ENCODE data around the gene KPNB1.

KPNB1 gene

DNA sequence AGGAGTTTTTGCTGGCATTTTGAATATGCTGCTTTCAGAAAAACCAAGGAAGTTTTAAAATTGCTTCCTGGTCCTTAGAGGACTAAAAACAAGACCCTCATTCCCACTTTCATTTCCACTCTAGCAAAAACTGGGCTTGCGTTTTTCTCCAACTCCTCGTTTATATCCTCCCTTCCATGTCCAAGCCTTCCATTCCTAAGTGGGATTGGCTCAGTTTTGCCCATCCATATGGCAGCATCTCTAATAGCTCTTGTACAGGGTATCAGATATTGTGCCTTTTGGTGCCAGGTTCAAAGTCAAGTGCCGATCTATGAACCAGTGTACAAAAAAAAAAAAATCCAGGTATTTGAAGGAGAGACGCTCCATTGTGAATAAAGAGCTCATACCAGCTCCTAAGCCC, 34.3 kb downstream of the KPNB1 start:
- Mint-ChIP-seq H3K27ac (peak overlapping the region; percentile 41), H3K36me3 (peaks cover 25% of the 10 kb centered on the region), H3K4me3 (no peak overlapping the region), H3K4me1 (peaks cover 9% of the 10 kb centered on the region), H3K27me3 (no peaks in the 10 kb centered on the region), H3K9me3 (no peaks in the 10 kb centered on the region)

DNA sequence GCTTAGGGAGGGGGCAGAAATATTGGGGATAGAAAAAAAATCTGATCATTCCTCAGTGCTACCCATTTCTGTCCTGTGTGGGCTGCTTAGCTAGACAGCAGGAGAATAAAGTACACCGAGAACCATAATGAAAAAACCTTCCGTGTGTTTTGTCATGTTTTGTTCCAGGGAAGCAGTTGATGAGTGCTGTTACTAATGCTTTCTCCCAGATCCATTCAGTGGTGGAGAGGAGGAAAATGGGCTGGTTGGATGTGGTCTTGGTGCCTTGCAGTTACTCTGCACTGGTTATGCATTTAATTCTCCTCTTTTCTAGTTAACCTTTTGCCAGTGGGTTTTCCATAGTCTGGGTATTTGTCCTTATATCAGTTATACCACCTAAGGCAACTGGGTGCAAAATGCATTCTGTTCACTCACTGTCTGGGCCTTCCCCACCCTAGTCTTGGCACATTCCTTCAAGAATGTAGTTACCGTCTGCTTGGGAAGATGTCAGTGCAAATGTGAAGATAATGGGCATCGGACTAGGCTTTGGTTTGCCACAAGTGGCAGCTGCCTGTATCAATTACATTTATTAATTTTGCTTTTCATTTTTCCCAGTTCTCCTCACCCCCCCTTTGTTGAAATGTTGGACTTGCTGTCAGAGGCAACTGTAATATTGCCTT, 34.9 kb downstream of the KPNB1 start:
- Mint-ChIP-seq H3K27me3 (no peaks in the 10 kb centered on the region), H3K4me1 (peaks cover 9% of the 10 kb centered on the region), H3K27ac (peak overlapping the region; percentile 65), H3K4me3 (no peak overlapping the region), H3K9me3 (no peaks in the 10 kb centered on the region), H3K36me3 (peaks cover 25% of the 10 kb centered on the region)

DNA sequence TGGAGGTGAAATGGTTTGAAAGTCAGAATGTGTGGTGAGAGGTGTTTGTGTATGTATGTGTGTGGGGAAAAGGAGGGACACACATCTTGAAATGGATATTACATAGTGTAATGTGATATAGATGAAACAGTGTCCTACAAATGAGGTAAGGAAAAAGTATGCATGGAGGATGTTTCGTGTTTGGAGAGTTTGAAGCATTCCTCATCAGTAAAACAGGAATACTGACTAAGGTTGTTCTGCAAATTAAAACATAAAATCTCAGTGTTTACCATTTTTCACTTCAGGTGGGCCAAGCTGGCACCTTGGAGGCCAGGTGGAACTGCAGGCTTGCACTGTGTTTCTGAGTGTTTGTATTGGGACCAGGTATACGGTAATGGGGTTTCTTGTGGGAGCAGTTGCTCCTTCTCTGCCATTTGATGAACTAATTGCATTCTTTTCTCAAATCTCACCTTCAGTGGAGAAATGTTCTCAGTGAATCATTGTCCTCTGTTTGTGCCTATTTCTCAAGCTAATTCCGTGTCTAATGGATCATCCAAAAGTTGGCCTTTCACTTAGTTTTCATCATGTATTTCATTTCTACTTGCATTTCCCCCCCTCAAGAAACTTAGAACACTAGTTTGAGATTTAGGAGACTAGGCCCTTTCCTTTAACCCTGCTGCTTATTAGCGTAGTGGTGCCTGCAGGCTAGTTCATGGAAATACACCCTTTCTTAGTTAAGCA, 36.0 kb downstream of the KPNB1 start:
- Mint-ChIP-seq H3K27me3 (no peaks in the 10 kb centered on the region), H3K36me3 (peaks cover 19% of the 10 kb centered on the region), H3K4me3 (peak overlapping the region; percentile 38), H3K9me3 (no peaks in the 10 kb centered on the region), H3K4me1 (no peaks in the 10 kb centered on the region), H3K27ac (peak overlapping the region; percentile 52)

DNA sequence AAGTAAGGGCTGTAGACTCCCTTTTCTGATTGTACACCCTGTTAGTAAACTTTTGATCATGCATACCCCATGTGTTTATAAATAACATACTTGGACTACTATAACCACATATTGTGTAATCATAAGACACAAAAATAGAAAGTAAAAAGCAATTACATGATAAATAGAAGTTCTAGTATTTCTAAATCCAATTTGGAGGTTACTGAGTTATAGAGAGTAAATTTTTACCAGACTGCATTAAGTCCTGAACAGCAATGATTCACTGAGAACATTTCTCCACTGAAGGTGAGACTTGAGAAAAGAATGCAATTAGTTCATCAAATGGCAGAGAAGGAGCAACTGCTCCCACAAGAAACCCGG, 36.5 kb downstream of the KPNB1 start:
- Mint-ChIP-seq H3K4me1 (no peaks in the 10 kb centered on the region), H3K9me3 (no peaks in the 10 kb centered on the region), H3K4me3 (no peak overlapping the region), H3K27ac (peak overlapping the region; percentile 14), H3K27me3 (no peaks in the 10 kb centered on the region), H3K36me3 (peaks cover 18% of the 10 kb centered on the region)

DNA sequence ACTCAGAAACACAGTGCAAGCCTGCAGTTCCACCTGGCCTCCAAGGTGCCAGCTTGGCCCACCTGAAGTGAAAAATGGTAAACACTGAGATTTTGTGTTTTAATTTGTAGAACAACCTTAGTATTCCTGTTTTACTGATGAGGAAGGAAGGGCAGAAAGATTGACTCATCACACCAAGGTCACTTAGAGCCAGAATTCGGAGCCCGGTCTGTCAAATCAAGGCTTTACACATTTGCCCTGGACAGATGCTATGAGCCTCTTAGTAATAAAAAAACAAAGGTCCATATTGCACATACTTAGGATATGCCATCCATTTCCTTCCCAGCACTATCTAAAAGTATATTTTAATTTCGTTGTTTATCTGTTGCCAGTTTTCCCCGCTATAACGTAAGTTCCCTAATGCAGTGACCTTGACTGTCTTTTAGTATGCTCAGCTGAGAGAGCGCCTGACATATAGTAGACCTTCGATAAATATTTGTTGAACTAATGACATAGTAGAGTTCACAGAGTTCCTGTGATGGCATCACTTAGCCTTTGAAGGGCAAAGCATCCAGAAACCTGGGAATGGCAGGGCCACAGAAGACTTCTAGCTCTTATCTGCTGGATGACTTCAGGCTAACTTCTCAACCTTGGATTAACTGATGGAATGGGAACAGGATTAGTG, 37.1 kb downstream of the KPNB1 start:
- H3K4me1 Mint-ChIP-seq = peaks cover 2% of the 10 kb centered on the region
- H3K27me3 Mint-ChIP-seq = no peaks in the 10 kb centered on the region
- H3K36me3 Mint-ChIP-seq = peaks cover 18% of the 10 kb centered on the region
- H3K4me3 Mint-ChIP-seq = no peak overlapping the region
- peak overlapping the region; percentile 55 for H3K27ac Mint-ChIP-seq
- no peaks in the 10 kb centered on the region for H3K9me3 Mint-ChIP-seq

DNA sequence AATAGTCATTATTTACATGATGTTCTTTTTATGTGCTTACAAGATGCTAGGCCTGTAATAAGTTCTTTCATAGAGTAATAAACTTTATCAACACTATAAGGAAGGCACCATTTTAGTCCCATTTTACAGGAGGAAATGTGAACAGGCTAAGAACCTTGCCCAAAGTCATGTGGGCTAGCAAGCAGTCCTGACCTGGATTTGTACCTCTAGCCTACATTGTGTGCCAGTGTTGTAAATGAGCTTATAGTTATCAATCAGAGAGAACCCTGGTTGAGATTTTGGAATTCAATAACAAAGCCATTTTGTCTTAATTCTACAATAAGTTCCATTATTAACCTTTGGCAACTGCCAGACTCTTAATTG, 37.6 kb downstream of the KPNB1 start:
- peaks cover 13% of the 10 kb centered on the region for H3K36me3 Mint-ChIP-seq
- H3K27me3 Mint-ChIP-seq = no peaks in the 10 kb centered on the region
- H3K9me3 Mint-ChIP-seq = no peaks in the 10 kb centered on the region
- H3K4me3 Mint-ChIP-seq = no peak overlapping the region
- peak overlapping the region; percentile 55 for H3K27ac Mint-ChIP-seq
- peaks cover 7% of the 10 kb centered on the region for H3K4me1 Mint-ChIP-seq

DNA sequence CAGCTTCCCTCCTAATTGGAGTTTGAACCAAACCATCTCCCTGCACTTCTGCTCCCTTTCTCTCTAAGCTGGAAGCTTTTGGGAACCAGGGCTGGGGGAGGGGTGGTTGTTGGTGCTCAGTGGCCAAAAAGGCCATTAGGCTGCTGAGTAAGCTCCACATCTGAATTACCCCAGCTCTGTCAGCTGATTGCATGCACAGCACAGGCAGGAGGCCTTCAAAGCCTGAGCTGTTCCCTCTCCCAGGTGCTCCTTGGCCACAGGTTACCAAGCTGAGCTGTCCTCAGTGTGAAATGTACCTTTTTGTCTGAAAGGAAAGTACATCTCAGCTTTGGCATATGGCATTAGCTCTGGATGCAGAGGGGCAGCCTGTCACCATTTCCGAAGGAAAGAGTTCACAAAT, 38.0 kb downstream of the KPNB1 start:
- peaks cover 12% of the 10 kb centered on the region for H3K4me1 Mint-ChIP-seq
- no peak overlapping the region for H3K4me3 Mint-ChIP-seq
- H3K27me3 Mint-ChIP-seq = no peaks in the 10 kb centered on the region
- no peak overlapping the region for H3K27ac Mint-ChIP-seq
- no peaks in the 10 kb centered on the region for H3K9me3 Mint-ChIP-seq
- H3K36me3 Mint-ChIP-seq = peaks cover 11% of the 10 kb centered on the region

DNA sequence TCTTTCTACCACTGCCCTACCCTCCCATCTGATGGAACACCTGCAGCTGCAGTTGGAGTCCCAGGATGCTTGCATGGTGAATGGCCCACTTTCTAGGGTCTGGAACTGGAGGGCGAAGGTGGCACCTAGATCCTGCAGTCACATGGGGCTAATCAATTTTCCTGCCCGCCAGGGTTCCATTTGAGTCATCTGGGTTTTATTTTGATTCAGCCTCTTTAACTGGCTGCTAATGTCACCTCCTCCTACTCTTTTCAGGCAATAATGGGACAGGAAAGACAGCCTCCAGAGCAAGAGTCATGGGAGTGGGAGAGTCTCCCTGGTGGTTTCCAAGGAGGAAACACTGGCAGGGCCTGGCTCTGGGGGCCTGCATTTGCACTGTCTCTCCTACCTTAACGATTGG, 40.4 kb downstream of the KPNB1 start:
- H3K9me3 Mint-ChIP-seq = no peaks in the 10 kb centered on the region
- no peak overlapping the region for H3K4me3 Mint-ChIP-seq
- H3K36me3 Mint-ChIP-seq = peaks cover 6% of the 10 kb centered on the region
- H3K4me1 Mint-ChIP-seq = peaks cover 23% of the 10 kb centered on the region
- H3K27ac Mint-ChIP-seq = no peak overlapping the region
- no peaks in the 10 kb centered on the region for H3K27me3 Mint-ChIP-seq

DNA sequence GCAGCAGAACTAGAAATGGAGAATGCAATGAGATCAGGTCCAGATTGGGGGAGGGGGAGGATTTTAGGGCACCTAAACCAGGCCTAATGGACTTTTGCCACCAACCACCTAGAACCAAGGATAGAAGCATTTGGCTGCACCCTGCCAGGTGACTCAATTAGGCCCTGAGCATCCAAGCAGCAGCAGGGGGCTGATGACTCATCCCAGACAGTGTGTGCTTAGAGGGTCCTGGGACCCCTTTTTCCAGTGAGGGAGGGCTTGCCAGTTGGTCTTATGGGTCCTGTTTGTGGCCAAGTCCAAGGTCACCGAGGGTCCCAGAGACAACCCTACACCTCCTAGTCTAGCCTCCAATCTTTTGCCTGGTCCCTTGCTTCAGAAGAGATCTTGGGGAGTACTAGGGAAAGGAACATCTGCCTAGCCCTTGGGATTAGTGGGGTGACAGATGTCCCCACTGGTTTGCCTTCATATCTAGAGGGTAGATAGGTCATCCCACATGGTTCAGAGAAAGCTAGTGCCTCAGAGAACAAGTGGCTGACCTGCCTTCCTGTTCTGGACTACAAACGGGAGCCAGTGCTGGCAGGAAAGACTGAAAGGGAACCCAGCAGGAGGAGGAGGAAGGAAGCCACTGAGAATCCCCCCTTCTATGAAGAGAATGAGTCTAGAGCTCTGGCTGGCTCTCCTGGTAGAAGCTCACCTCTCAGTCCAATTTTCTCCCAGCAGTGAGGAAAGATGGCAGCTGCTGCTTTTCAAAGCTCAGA, 42.6 kb downstream of the KPNB1 start:
- H3K9me3 Mint-ChIP-seq = no peaks in the 10 kb centered on the region
- H3K4me1 Mint-ChIP-seq = peaks cover 38% of the 10 kb centered on the region
- peak overlapping the region; percentile 41 for H3K27ac Mint-ChIP-seq
- peak overlapping the region; percentile 99 for H3K4me3 Mint-ChIP-seq
- H3K27me3 Mint-ChIP-seq = no peaks in the 10 kb centered on the region
- peaks cover 4% of the 10 kb centered on the region for H3K36me3 Mint-ChIP-seq

DNA sequence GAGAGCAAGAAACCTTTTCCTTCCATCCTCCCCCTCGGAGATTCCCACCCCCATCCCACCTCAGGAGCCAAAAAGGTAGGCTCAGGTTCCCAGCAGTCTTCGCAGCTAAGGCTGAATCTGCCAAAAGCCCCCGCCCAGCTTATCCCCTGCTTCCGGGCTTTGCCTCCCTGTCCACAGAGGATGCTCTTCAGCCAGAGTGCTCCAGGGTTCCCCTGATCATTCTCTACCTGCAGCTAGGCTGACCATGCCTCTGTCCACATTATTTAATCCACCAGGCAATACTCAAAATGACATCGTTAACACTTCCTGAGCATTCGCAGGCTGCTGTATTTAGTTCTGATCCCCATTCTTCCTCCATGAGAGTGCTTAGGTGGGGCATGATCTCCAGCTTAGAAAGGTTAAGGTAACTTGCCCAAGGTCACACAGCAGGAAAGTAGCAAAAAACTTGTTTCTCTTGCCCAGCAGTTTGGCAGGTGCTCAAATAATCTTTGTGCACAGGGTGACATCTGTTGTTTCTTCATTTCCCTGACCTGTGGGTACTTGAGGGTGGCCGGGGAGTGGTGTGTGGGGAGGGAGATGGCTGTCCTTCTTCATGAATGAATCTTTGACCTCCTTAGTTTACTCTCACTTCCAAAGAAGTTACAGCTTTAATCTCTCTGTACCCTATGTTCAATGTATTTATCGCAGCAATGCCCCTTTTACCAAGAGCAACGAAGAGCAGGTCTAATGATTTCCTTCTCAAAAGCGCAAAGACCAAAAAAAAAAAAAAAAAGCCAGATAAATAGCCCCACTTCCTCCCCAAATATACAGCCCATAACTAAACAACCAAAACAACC, 43.4 kb downstream of the KPNB1 start:
- H3K36me3 Mint-ChIP-seq = peaks cover 4% of the 10 kb centered on the region
- no peaks in the 10 kb centered on the region for H3K27me3 Mint-ChIP-seq
- H3K4me1 Mint-ChIP-seq = peaks cover 44% of the 10 kb centered on the region
- peak overlapping the region; percentile 99 for H3K4me3 Mint-ChIP-seq
- H3K27ac Mint-ChIP-seq = peak overlapping the region; percentile 99
- H3K9me3 Mint-ChIP-seq = no peaks in the 10 kb centered on the region

DNA sequence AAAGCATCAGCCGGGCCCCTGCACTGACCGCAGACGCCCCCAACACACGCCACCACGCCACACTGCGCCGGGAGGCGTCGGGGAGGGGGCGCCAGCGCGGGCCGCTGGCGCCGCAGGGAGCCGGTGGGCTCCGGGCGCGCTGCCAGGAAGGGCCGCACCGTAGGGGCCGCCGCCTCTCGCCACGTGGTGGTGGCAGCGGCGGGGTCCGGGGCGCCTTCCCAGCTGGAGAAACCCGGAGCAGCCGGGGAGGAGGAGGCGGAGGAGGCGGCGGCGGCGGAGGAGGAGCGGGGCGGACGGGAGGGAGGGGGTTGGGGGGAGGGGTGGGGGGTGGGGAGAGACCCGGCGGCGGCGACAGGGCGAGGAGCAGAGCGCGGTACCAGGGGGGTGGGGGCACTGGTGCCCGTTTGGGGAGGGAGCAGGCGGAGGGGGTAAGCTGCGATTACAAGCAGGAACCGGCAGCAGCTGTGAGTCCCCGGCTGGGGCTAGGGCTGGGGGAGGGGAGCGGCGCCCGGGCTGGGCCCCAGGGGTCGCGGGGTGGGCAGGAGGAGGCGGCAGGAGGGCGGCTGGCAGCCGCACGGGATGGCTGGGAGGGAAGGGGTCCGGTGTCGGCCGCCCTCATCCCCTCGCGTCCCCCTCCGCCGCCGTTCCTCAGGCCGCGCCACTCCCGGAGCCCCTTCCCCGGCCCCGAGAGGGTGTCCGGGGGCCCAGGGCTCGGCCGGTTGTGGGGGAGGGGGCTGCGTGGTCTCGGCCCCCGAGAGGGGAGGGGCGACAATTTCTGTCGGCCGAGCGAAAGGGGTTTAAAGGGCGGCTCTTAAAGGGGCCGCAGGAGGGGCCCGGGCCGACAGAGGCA, 44.2 kb downstream of the KPNB1 start, which contains the start of gene TBKBP1:
Gene TBKBP1, plus strand, starts transcription at position 431 of the 850 bp plus-strand sequence. CDS start 1,952 bp downstream, outside the sequence.
- peak within 1 kb of the TSS; percentile 99 for H3K27ac Mint-ChIP-seq
- H3K4me3 Mint-ChIP-seq = peak within 1 kb of the TSS; percentile 99
- H3K9me3 Mint-ChIP-seq = no peaks in the 10 kb centered on the region
- H3K36me3 Mint-ChIP-seq = peaks cover 4% of the 10 kb centered on the region
- H3K27me3 Mint-ChIP-seq = no peaks in the 10 kb centered on the region
- H3K4me1 Mint-ChIP-seq = peaks cover 53% of the 10 kb centered on the region

DNA sequence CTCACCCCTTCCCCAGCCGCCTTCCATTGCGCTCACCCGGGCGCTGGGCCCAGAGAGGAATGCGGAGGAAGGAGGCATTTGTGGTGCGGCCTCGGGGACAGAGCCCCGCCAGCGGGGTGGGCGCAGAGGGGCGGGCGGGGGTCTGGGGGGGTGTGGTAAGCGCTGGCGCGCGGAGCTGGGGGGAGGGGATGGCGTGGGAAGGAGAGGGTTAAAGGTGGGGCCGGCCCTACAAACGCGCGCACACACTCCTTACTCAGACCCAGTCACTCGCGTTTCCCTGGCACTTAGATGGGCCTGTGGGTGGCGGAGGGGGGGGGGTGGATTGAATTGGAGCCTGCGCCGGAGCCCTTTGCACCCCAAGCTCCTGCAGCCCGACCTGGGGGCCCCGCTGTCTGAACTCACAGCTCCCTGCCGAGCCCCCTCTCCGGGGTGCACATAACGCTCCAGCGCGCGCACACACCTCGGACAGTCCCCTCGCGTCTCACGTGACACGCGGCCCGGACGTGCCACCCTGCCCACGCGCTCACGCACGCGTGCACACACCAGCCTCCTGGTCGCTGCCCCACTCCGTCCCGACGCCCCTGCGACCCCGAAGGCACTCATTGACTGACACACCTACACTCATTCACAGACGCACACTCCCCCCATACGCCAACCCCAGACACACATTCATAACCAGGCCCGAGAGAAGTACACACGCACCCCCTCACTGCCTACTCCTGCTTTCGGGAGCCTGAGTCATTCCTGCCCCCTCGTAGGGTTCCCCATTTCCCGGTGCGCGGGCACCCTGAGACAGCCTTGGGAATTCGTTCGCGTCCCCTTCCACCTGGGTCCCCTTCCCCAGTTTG, 45.1 kb downstream of the KPNB1 start:
- peak overlapping the region; percentile 86 for H3K27ac Mint-ChIP-seq
- H3K4me1 Mint-ChIP-seq = peaks cover 58% of the 10 kb centered on the region
- H3K27me3 Mint-ChIP-seq = no peaks in the 10 kb centered on the region
- H3K36me3 Mint-ChIP-seq = peaks cover 4% of the 10 kb centered on the region
- H3K4me3 Mint-ChIP-seq = peak overlapping the region; percentile 86
- H3K9me3 Mint-ChIP-seq = no peaks in the 10 kb centered on the region
